ENCODE measurements around the gene PNPT1.

PNPT1 gene

DNA sequence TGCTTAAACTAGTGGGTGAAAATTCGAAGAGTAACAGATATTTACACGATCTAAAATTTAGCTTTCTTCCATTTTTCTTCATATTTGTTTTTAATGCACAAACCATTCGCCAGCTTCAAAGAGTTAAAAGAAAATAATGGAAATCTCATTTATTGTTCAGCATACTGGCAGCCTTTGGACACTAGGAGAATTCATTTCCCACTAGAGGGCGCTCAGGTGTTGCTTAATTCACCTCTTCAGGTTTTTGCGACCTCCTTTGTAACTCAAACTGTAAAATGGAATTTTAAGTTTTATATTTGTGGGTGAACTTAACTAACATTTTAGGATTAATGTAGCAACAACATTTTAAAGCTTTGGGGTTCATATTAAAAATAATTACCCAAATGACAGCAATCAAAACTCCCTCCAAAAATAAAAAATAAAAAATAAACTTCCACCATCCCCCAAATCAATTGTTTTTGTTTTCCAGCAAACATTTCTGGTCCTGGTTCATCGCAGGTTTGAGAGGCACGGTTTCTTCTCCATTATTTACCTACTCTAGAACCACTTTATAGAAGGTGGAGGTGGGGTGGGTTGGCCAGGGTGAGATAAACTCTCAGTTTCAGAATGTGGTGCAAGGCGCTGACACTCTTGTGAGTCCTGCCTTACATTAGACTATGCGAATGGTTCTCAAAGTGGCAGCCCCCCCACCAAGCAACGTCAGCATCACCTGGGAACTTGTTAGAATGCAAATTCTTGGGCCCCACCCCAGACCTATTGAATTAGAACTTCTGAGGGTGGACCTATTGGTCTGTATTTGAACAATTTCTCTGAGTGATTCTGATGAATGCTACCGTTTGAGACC is 24.7 kb upstream of the PNPT1 start:
- TF ChIP-seq NFIC (IDR thresholded peaks at IDR 0.05) (no peak), RAD21 (IDR thresholded peaks at IDR 0.05; ENCODE audit: low read depth) (peak; percentile 86)

DNA sequence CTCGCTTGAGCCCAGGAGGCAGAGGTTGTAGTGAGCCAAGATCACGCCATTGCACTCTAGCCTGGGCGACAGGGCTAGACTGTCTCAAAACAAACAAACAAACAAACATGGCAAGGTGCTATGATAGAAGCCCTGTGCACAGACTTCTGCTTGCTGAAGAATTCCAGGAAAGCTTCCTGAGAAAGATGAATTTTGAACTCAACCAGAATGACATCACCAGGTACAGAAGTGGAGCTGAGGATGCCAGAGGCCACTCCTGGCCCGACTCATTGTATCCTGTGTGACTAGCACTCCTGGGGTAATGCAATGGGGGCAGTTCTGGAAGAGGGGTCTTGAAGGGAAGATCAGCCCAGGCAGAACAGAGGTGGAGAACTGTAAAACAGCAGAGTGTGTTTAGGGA is 22.0 kb upstream of the PNPT1 start:
- TF ChIP-seq NFIC (IDR thresholded peaks at IDR 0.05) = no peak
- no peak for TF ChIP-seq TAF1 (IDR thresholded peaks at IDR 0.05; ENCODE audit: low read depth)
- no peak for TF ChIP-seq EGR1 (IDR thresholded peaks at IDR 0.05)
- TF ChIP-seq CREB1 (IDR thresholded peaks at IDR 0.05; ENCODE audit: low read depth) = no peak
- no peak for TF ChIP-seq ZBTB7A (IDR thresholded peaks at IDR 0.05; ENCODE audit: low read depth)
- no peak for TF ChIP-seq RAD21 (IDR thresholded peaks at IDR 0.05; ENCODE audit: low read depth)
- TF ChIP-seq, protein P1, sequence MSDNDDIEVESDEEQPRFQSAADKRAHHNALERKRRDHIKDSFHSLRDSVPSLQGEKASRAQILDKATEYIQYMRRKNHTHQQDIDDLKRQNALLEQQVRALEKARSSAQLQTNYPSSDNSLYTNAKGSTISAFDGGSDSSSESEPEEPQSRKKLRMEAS (IDR thresholded peaks at IDR 0.05) = no peak
- TF ChIP-seq, protein P2, sequence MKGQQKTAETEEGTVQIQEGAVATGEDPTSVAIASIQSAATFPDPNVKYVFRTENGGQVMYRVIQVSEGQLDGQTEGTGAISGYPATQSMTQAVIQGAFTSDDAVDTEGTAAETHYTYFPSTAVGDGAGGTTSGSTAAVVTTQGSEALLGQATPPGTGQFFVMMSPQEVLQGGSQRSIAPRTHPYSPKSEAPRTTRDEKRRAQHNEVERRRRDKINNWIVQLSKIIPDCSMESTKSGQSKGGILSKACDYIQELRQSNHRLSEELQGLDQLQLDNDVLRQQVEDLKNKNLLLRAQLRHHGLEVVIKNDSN (IDR thresholded peaks at IDR 0.05) = no peak
- TF ChIP-seq EP300 (IDR thresholded peaks at IDR 0.05; ENCODE audit: borderline replicate concordance) = no peak
- TF ChIP-seq FOXM1 (IDR thresholded peaks at IDR 0.05; ENCODE audit: borderline replicate concordance, low read depth) = no peak
- no peak for TF ChIP-seq TEAD4 (IDR thresholded peaks at IDR 0.05)

DNA sequence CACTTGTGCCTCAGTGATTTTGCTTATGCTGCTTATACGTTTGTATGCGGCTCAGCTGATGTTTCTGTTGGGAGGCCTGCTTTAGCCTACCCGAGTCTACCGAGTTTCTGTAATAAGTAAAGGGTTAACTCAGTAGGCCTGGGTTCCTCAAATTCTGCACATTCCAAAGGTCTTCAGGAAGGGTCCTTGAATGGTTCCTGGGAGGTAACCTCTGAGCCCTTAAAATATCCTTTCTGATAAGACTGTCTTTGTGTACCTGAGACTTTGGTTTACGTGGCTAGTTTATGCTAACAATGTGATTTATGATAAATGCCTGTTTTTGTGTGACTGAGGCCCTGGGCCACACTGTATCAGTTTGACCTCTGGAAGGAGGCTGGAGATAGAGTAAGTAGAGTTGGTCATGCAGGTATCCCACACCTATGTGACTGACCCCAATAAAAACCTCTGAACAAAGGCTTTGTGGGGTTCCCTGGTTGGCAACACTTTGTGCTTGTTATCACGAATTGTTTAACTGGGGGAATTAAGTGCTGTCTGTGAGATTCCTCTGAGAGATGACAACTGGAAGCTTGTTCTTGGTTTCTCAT is 18.9 kb upstream of the PNPT1 start:
- TF ChIP-seq TEAD4 (IDR thresholded peaks at IDR 0.05) (no peak), YY1 (IDR thresholded peaks at IDR 0.05; ENCODE audit: low read depth) (no peak), TCF12 (IDR thresholded peaks at IDR 0.05; ENCODE audit: low read depth) (no peak), NFIC (IDR thresholded peaks at IDR 0.05) (no peak), CREB1 (IDR thresholded peaks at IDR 0.05; ENCODE audit: low read depth) (no peak), ZBTB7A (IDR thresholded peaks at IDR 0.05; ENCODE audit: low read depth) (no peak), CEBPB (IDR thresholded peaks at IDR 0.05) (no peak), TAF1 (IDR thresholded peaks at IDR 0.05; ENCODE audit: low read depth) (no peak)
- TF ChIP-seq, protein P2 (IDR thresholded peaks at IDR 0.05) = no peak

DNA sequence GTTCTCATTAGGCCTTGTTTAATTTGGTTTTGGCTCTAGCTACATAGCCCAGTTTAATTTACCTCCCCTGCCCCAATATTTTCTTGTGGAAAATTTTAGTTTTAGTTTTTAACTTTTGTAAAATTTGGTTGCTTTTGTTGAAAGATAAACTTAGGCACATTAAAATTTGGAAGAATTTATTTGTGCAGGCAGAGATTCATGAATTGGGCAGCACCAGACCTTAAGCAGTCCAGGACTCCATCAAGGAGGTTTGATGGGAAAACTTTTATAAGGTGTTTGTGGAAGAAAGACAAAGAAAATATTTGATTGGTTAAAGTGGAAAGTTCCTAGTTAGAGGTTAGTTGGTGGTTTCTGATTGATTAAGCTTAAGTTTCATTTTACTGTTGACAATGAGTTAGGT is 16.4 kb upstream of the PNPT1 start:
- TF ChIP-seq TAF1 (IDR thresholded peaks at IDR 0.05; ENCODE audit: low read depth) (no peak), FOXM1 (IDR thresholded peaks at IDR 0.05; ENCODE audit: borderline replicate concordance, low read depth) (no peak), YY1 (IDR thresholded peaks at IDR 0.05; ENCODE audit: low read depth) (no peak), EGR1 (IDR thresholded peaks at IDR 0.05) (no peak), TCF12 (IDR thresholded peaks at IDR 0.05; ENCODE audit: low read depth) (no peak), RAD21 (IDR thresholded peaks at IDR 0.05; ENCODE audit: low read depth) (no peak)
- TF ChIP-seq, protein P3, sequence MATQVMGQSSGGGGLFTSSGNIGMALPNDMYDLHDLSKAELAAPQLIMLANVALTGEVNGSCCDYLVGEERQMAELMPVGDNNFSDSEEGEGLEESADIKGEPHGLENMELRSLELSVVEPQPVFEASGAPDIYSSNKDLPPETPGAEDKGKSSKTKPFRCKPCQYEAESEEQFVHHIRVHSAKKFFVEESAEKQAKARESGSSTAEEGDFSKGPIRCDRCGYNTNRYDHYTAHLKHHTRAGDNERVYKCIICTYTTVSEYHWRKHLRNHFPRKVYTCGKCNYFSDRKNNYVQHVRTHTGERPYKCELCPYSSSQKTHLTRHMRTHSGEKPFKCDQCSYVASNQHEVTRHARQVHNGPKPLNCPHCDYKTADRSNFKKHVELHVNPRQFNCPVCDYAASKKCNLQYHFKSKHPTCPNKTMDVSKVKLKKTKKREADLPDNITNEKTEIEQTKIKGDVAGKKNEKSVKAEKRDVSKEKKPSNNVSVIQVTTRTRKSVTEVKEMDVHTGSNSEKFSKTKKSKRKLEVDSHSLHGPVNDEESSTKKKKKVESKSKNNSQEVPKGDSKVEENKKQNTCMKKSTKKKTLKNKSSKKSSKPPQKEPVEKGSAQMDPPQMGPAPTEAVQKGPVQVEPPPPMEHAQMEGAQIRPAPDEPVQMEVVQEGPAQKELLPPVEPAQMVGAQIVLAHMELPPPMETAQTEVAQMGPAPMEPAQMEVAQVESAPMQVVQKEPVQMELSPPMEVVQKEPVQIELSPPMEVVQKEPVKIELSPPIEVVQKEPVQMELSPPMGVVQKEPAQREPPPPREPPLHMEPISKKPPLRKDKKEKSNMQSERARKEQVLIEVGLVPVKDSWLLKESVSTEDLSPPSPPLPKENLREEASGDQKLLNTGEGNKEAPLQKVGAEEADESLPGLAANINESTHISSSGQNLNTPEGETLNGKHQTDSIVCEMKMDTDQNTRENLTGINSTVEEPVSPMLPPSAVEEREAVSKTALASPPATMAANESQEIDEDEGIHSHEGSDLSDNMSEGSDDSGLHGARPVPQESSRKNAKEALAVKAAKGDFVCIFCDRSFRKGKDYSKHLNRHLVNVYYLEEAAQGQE (IDR thresholded peaks at IDR 0.05; ENCODE audit: low read depth) = no peak

DNA sequence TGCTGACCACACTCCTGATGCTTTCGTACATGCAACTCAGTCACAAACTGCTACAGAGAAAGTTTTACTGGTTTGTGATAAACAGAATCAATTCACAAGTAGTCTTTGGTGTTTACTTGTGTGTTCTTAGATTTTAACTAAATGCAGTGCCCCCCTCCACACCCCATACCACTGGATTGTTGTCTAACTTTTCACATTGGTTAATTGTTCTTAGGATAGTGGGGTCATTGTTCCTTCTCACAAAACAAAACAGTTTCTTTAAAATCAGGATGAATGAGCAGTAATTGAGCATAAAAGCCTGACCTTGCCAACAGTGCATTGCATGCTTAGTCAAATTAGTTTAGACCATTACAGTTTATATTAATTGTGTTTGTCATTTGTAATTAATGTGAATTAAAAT is 14.1 kb upstream of the PNPT1 start:
- TF ChIP-seq YY1 (IDR thresholded peaks at IDR 0.05; ENCODE audit: low read depth) = no peak
- TF ChIP-seq, protein P3 (IDR thresholded peaks at IDR 0.05; ENCODE audit: low read depth) = no peak
- TF ChIP-seq TCF12 (IDR thresholded peaks at IDR 0.05; ENCODE audit: low read depth) = no peak
- TF ChIP-seq, protein P2 (IDR thresholded peaks at IDR 0.05) = no peak
- TF ChIP-seq, protein P1 (IDR thresholded peaks at IDR 0.05) = no peak
- TF ChIP-seq EGR1 (IDR thresholded peaks at IDR 0.05) = no peak
- TF ChIP-seq TEAD4 (IDR thresholded peaks at IDR 0.05) = no peak
